GM06990 (cell line): Measurements from ENCODE around the gene MAGEB18.

ENCODE experiments used
- DNase-seq: peaks from one replicate; pipeline ENCODE4 v3.0.0-alpha.2; 2011; ENCODE audit not compliant: insufficient read length; ENCODE audit errors: extremely low read depth
- H3K27me3 ChIP-seq: replicated peaks from 2 replicates; pipeline ENCODE4 v1.6.0; 2011; ENCODE audit warnings: low read length; ENCODE audit not compliant: control insufficient read depth, insufficient read depth
- H3K36me3 ChIP-seq: 2 replicates; pipeline ENCODE4 v1.5.1; 2011; ENCODE audit warnings: low read length; ENCODE audit not compliant: control insufficient read depth, insufficient read depth
- H3K4me3 ChIP-seq: replicated peaks from 2 replicates; pipeline ENCODE4 v1.5.1; 2011; ENCODE audit warnings: low read depth, mild to moderate bottlenecking, control low read depth, low read length
- CTCF ChIP-seq: IDR thresholded peaks from 2 replicates; pipeline ENCODE4 v1.5.1; 2011; ENCODE audit warnings: low read length, control low read depth, mild to moderate bottlenecking, inconsistent platforms; ENCODE audit not compliant: insufficient read depth, poor library complexity, severe bottlenecking

MAGEB18 gene

GRCh38 chrX:26138274-26138673 lies at the start of gene MAGEB18:
TSS of gene MAGEB18 (plus strand) at chrX:26138343. CDS start at chrX:26138986, 643 bp downstream.
- no peaks in the 10 kb centered on the region for H3K36me3 ChIP-seq
- DNase-seq: no peak
- no peaks in the 10 kb centered on the region for H3K27me3 ChIP-seq
- no peak within 1 kb of the TSS for H3K4me3 ChIP-seq
- no peak for TF ChIP-seq CTCF

- Histone ChIP-seq H3K36me3 (no peaks in the 10 kb centered on the region), H3K27me3 (no peaks in the 10 kb centered on the region), H3K4me3 (no peak overlapping the region)
- no peak for TF ChIP-seq CTCF
- no peak for DNase-seq
Observed at GRCh38 chrX:26100421-26100920, 37.7 kb upstream of the MAGEB18 start.

- no peak for TF ChIP-seq CTCF
- DNase-seq: no peak
- no peaks in the 10 kb centered on the region for H3K36me3 ChIP-seq
- H3K27me3 ChIP-seq: no peaks in the 10 kb centered on the region
- no peak overlapping the region for H3K4me3 ChIP-seq
Observed at GRCh38 chrX:26109142-26109541, 29.0 kb upstream of the MAGEB18 start.

GRCh38 chrX:26146024-26146423 lies 7.9 kb downstream of the MAGEB18 start:
- Histone ChIP-seq H3K27me3 (no peaks in the 10 kb centered on the region), H3K4me3 (no peak overlapping the region), H3K36me3 (no peaks in the 10 kb centered on the region)
- DNase-seq: no peak
- no peak for TF ChIP-seq CTCF

GRCh38 chrX:26160301-26160700 lies 22.2 kb downstream of the MAGEB18 start, which contains the start of gene MAGEB6B:
TSS of gene MAGEB6B (plus strand) at chrX:26160601. CDS start at chrX:26160601, 0 bp downstream.
- TF ChIP-seq CTCF: no peak

More at GRCh38 chrX:26160301-26160700, 22.2 kb downstream of the MAGEB18 start, which contains the start of gene MAGEB6B:
- Histone ChIP-seq H3K36me3 (no peaks in the 10 kb centered on the region), H3K27me3 (no peaks in the 10 kb centered on the region), H3K4me3 (no peak within 1 kb of the TSS)
- DNase-seq: no peak
